ENCODE measurements around the gene PRSS33.
A peak's percentile ranks its signal among the peaks of the same experiment; 100 is the strongest.

The PRSS33 gene

GRCh38 chr16:2761886-2762583, 25.3 kb downstream of the PRSS33 start:
- no peak overlapping the region for H3K4me3 ChIP-seq (replicated peaks; ENCODE audit: low read depth, low read length)
- TF ChIP-seq CTCF (IDR thresholded peaks at IDR 0.05; ENCODE audit: low read length, missing control alignments) = no peak
- no peak for DNase-seq (ENCODE audit: low read depth)

- no peak for TF ChIP-seq CTCF (IDR thresholded peaks at IDR 0.05; ENCODE audit: low read length, missing control alignments)
- H3K4me3 ChIP-seq (replicated peaks; ENCODE audit: low read depth, low read length) = no peak overlapping the region
Observed at GRCh38 chr16:2761472-2761871, 25.9 kb downstream of the PRSS33 start.

GRCh38 chr16:2757344-2757743, 30.0 kb downstream of the PRSS33 start:
- H3K4me3 ChIP-seq (replicated peaks; ENCODE audit: low read depth, low read length) = no peak overlapping the region
- no peak for TF ChIP-seq CTCF (IDR thresholded peaks at IDR 0.05; ENCODE audit: low read length, missing control alignments)
- DNase-seq (ENCODE audit: low read depth) = no peak

More at GRCh38 chr16:2761472-2761871, 25.9 kb downstream of the PRSS33 start:
- DNase-seq (ENCODE audit: low read depth) = no peak

- DNase-seq (ENCODE audit: low read depth) = no peak
- no peak overlapping the region for H3K4me3 ChIP-seq (replicated peaks; ENCODE audit: low read depth, low read length)
- no peak for TF ChIP-seq CTCF (IDR thresholded peaks at IDR 0.05; ENCODE audit: low read length, missing control alignments)
Observed at GRCh38 chr16:2756288-2757015, 30.9 kb downstream of the PRSS33 start.

- no peak for TF ChIP-seq CTCF (IDR thresholded peaks at IDR 0.05; ENCODE audit: low read length, missing control alignments)
- peak overlapping the region; percentile 94 for H3K4me3 ChIP-seq (replicated peaks; ENCODE audit: low read depth, low read length)
- DNase-seq (ENCODE audit: low read depth) = no peak
Observed at GRCh38 chr16:2755158-2755557, 32.2 kb downstream of the PRSS33 start.

GRCh38 chr16:2753733-2754020, 33.7 kb downstream of the PRSS33 start:
- H3K4me3 ChIP-seq (replicated peaks; ENCODE audit: low read depth, low read length) = peak overlapping the region; percentile 94
- no peak for DNase-seq (ENCODE audit: low read depth)
- no peak for TF ChIP-seq CTCF (IDR thresholded peaks at IDR 0.05; ENCODE audit: low read length, missing control alignments)

Measured in fibroblast of pulmonary artery (primary cell).